HUES64 (cell line): ENCODE results near the gene SELENOO.

ENCODE experiments used
- H3K27ac ChIP-seq: 2 replicates; pipeline ENCODE4 v1.7.0; 2013; ENCODE audit warnings: low read depth, low read length, inconsistent platforms
- H3K27me3 ChIP-seq: 2 replicates; pipeline ENCODE4 v1.6.1; 2013; ENCODE audit warnings: mild to moderate bottlenecking, low read length; ENCODE audit not compliant: insufficient read depth
- H3K36me3 ChIP-seq: 2 replicates; pipeline ENCODE4 v1.6.1; 2013; ENCODE audit warnings: mild to moderate bottlenecking, low read length; ENCODE audit not compliant: insufficient read depth
- H3K4me1 ChIP-seq: 2 replicates; pipeline ENCODE4 v1.6.1; 2013; ENCODE audit warnings: mild to moderate bottlenecking, low read length, moderate library complexity; ENCODE audit not compliant: insufficient read depth
- H3K4me3 ChIP-seq: 2 replicates; pipeline ENCODE4 v1.5.1; 2013; ENCODE audit warnings: mild to moderate bottlenecking, low read length, moderate library complexity
- H3K9ac ChIP-seq: 2 replicates; pipeline ENCODE4 v1.6.1; 2013; ENCODE audit warnings: mild to moderate bottlenecking, low read depth, low read length
- H3K9me3 ChIP-seq: 2 replicates; pipeline ENCODE4 v1.6.1; 2013; ENCODE audit warnings: low read depth, low read length; ENCODE audit not compliant: insufficient read depth
- WGBS: fragments of 150-250, 120-280 bp; methylation state at CpG from one replicate; pipeline ENCODE4 v1.1.7; 2013; ENCODE audit warnings: missing lambda C conversion rate; 5-methylcytosine and 5-hydroxymethylcytosine counted together

SELENOO gene

GRCh38 chr22:50264946-50265669 is 64.3 kb downstream of the SELENOO start:
- H3K27me3 ChIP-seq, result peaks cover 74% of the 10 kb centered on the region
- H3K27ac ChIP-seq, result no peak overlapping the region
- no peaks in the 10 kb centered on the region for H3K4me1 ChIP-seq
- no peaks in the 10 kb centered on the region for H3K9me3 ChIP-seq
- 88% methylated on average over 15 of the region's 15 CpGs for WGBS
- no peak overlapping the region for H3K9ac ChIP-seq
- H3K4me3 ChIP-seq, result no peak overlapping the region
- H3K36me3 ChIP-seq, result no peaks in the 10 kb centered on the region

GRCh38 chr22:50266994-50267393 is 66.2 kb downstream of the SELENOO start:
- Histone ChIP-seq H3K4me1 (peaks cover 3% of the 10 kb centered on the region; the same call in 1 of the 2 replicates), H3K36me3 (no peaks in the 10 kb centered on the region), H3K9me3 (no peaks in the 10 kb centered on the region), H3K4me3 (no peak overlapping the region), H3K27me3 (peaks cover 75% of the 10 kb centered on the region), H3K27ac (no peak overlapping the region), H3K9ac (no peak overlapping the region)
- WGBS, result 93% methylated on average over 37 of the region's 37 CpGs
